ENCODE results near the gene C10orf105. TPM values are rescaled to one million over a fixed set of nuclear protein-coding genes. Genes with fewer than 3 reads are reported as not detected.

Gene C10orf105
- total RNA-seq, 2 experiments from 2014 or later: 0.17 to 0.30 TPM

GRCh38 chr10:71694567-71694968, 25.0 kb downstream of the C10orf105 start:
- H3K4me1 Mint-ChIP-seq: peaks cover 36% of the 10 kb centered on the region
- H3K9me3 Mint-ChIP-seq: peaks cover 3% of the 10 kb centered on the region
- DNase-seq (peak; percentile 57), ATAC-seq (ENCODE audit: low read depth) (peak; percentile 82)
- H3K4me3 Mint-ChIP-seq: peak overlapping the region; percentile 71
- POLR2A ChIA-PET: interaction anchor here (0.6 to 4.9 kb wide), 10 partner anchors 10 to 1089 kb away, joined by 3 to 27 read pairs (median 3); partner anchors contain the start of gene VSIR
- peak overlapping the region; percentile 86 for H3K27ac Mint-ChIP-seq
- no peaks in the 10 kb centered on the region for H3K27me3 Mint-ChIP-seq
- H3K36me3 Mint-ChIP-seq: no peaks in the 10 kb centered on the region

DNA sequence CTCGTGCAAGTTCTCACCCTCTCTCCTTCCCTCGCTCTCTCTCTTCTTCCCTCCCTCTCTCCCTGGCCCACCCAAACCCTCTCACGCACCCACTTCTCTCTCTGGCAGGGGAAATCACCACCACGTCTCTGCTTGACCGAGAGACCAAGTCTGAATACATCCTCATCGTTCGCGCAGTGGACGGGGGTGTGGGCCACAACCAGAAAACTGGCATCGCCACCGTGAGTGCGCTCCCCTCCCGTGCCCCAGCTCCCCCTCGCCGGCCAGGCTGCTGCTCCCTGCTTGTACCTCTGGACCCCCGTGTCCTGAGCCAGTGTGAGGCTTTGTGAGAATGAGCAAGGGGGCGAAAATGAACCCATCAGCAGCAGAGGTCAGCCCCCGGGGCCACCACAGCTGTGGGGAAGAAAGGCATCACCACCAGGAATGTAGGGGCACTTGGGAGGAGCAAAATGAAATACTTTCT, 25.5 kb downstream of the C10orf105 start:
- Mint-ChIP-seq H3K27ac (peak overlapping the region; percentile 86), H3K36me3 (no peaks in the 10 kb centered on the region), H3K4me1 (peaks cover 31% of the 10 kb centered on the region), H3K27me3 (no peaks in the 10 kb centered on the region), H3K4me3 (peak overlapping the region; percentile 71), H3K9me3 (peaks cover 3% of the 10 kb centered on the region)
- ATAC-seq (ENCODE audit: low read depth) (no peak), DNase-seq (no peak)
- POLR2A ChIA-PET: interaction anchor here (0.6 to 4.9 kb wide), 8 partner anchors 10 to 1088 kb away, joined by 3 to 27 read pairs (median 4); partner anchors contain the start of gene VSIR

- H3K27ac Mint-ChIP-seq: peak overlapping the region; percentile 86
- H3K4me3 Mint-ChIP-seq: no peak overlapping the region
Measured at GRCh38 chr10:71693377-71693776, 26.2 kb downstream of the C10orf105 start.

DNA sequence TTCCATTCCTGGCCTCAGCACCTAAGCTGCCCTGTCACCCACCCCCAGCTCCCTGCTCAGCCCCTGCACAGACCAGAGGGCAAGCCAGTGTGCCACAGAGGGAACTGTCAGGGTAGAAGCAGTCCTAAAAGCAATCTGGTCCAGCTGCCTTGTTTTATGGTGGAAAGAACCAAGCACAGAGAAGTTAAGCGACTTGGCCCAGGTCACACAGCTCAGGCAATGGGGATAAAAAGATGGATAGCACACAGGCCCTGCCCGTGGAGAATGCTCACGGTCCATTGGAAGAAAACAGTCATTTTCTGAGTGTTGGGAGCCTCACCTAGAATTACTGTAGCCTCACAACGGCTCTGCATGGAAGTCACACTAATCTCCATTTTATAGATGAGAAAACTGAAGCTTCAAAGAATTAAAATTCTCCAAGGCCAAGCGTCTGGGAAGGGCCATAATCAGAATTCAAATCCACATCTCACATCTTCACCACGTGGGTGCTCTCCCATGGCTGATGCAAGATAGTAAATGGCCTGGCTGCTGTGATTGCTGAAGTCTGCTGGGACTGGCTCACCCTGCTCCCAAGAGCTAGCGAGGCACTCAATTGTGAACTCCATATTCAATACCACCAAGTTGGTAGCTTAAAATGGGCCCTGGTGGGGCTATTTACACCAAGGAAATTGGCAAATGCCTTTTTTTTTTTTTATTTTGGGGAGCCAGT, 26.8 kb downstream of the C10orf105 start:
- Mint-ChIP-seq H3K27ac (no peak overlapping the region), H3K4me3 (no peak overlapping the region)
- POLR2A ChIA-PET: interaction anchor here (0.5 to 1.4 kb wide), 2 partner anchors 22 to 81 kb away, joined by 3 read pairs; no protein-coding TSS in a partner anchor

More at GRCh38 chr10:71693377-71693776, 26.2 kb downstream of the C10orf105 start:
- DNase-seq: no peak
- no peak for ATAC-seq (ENCODE audit: low read depth)
- H3K36me3 Mint-ChIP-seq: no peaks in the 10 kb centered on the region
- H3K4me1 Mint-ChIP-seq: peaks cover 25% of the 10 kb centered on the region
- peaks cover 3% of the 10 kb centered on the region for H3K9me3 Mint-ChIP-seq
- no peaks in the 10 kb centered on the region for H3K27me3 Mint-ChIP-seq
- POLR2A ChIA-PET: interaction anchor here (1.4 to 2.1 kb wide), 3 partner anchors 15 to 81 kb away, joined by 3 to 8 read pairs (median 5); no protein-coding TSS in a partner anchor

DNA sequence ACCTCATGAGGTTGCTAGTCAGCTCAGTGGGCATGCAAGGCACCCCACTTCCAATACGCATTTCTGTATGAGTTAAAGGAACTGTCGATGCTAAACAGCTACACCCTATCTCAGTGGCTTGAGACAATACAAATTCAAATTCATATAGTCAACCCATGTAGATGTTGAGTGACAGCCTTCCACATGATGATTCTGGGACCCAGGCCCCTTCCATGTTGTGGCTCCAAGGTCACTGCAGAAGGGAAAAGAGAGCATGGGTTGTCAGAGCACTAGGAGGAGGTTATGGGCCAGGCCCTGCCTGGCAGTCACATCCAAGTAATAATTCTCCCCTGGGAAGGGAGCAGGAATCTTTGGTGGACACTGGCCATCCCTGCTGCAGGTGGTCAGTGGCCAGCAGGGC, 28.2 kb downstream of the C10orf105 start:
- Mint-ChIP-seq H3K9me3 (peaks cover 7% of the 10 kb centered on the region), H3K4me3 (no peak overlapping the region), H3K36me3 (peaks cover 3% of the 10 kb centered on the region), H3K27ac (no peak overlapping the region), H3K27me3 (no peaks in the 10 kb centered on the region), H3K4me1 (peaks cover 13% of the 10 kb centered on the region)
- POLR2A ChIA-PET: interaction anchor here (0.6 kb wide), 1 partner anchor 120 kb away, joined by 3 read pairs; no protein-coding TSS in a partner anchor
- DNase-seq: no peak
- no peak for ATAC-seq (ENCODE audit: low read depth)

More for the DNA sequence above, 26.8 kb downstream of the C10orf105 start:
- peaks cover 21% of the 10 kb centered on the region for H3K4me1 Mint-ChIP-seq
- DNase-seq (no peak), ATAC-seq (ENCODE audit: low read depth) (no peak)
- peaks cover 7% of the 10 kb centered on the region for H3K9me3 Mint-ChIP-seq
- H3K36me3 Mint-ChIP-seq: peaks cover 3% of the 10 kb centered on the region
- H3K27me3 Mint-ChIP-seq: no peaks in the 10 kb centered on the region

DNA sequence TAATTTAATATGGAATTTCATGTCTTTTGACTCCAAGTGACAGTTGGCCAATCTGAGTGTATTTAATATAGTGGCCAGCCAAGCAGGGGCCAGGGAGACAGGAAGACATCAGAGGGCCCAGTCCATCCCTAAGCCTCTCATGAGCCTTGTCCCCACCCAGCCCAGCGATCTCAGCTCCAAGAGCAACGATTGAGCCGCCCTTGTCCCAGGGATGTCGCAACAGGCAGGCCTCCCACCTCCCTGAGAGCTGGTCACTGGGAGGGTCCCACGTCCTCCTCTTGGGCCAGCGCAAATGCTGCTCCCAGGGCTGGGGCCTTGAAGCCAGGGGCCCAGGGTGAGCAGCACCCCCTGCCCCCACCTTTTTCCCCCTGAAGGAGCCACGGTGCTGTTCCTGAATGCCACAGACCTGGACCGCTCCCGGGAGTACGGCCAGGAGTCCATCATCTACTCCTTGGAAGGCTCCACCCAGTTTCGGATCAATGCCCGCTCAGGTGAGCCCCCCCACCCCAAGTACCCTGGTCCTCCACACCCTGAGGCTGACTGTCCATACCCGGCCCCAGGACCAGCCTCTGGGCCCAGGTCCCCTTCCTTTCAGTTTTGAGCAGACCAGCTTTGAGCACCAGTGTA, 29.4 kb downstream of the C10orf105 start:
- peaks cover 12% of the 10 kb centered on the region for H3K4me1 Mint-ChIP-seq
- POLR2A ChIA-PET: no interaction called here
- no peaks in the 10 kb centered on the region for H3K27me3 Mint-ChIP-seq
- H3K27ac Mint-ChIP-seq: no peak overlapping the region
- ATAC-seq (ENCODE audit: low read depth) (no peak), DNase-seq (no peak)
- peaks cover 7% of the 10 kb centered on the region for H3K9me3 Mint-ChIP-seq
- H3K4me3 Mint-ChIP-seq: no peak overlapping the region
- peaks cover 3% of the 10 kb centered on the region for H3K36me3 Mint-ChIP-seq

- H3K27ac Mint-ChIP-seq: peak overlapping the region; percentile 81
- no peaks in the 10 kb centered on the region for H3K27me3 Mint-ChIP-seq
- H3K4me1 Mint-ChIP-seq: peaks cover 6% of the 10 kb centered on the region
- H3K4me3 Mint-ChIP-seq: no peak overlapping the region
- H3K36me3 Mint-ChIP-seq: peaks cover 3% of the 10 kb centered on the region
- H3K9me3 Mint-ChIP-seq: peaks cover 7% of the 10 kb centered on the region
- POLR2A ChIA-PET: interaction anchor here (0.6 kb wide), 1 partner anchor 58 kb away, joined by 3 read pairs; no protein-coding TSS in a partner anchor
- no peak for ATAC-seq (ENCODE audit: low read depth)
- no peak for DNase-seq
Measured at GRCh38 chr10:71688256-71688655, 31.3 kb downstream of the C10orf105 start.

DNA sequence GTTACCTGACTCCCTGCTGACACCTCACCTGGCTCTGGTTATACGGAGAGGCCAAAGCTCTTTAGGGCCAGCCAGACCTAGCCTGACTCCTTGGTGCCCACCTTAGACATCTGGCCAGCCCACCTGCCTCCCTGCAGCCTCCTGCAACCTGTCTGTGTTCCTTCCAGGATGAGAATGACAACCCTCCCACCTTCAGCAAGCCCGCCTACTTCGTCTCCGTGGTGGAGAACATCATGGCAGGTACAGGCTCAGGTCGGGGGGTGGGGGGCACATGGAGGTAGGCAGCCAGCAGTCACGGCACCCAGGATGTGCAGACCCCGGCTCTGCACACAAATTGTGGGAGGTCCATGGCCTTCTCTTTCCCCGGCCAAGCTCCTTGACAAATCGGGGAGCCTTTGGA, 32.1 kb downstream of the C10orf105 start:
- POLR2A ChIA-PET: no interaction called here
- H3K4me3 Mint-ChIP-seq: no peak overlapping the region
- peaks cover 7% of the 10 kb centered on the region for H3K9me3 Mint-ChIP-seq
- H3K27ac Mint-ChIP-seq: no peak overlapping the region
- peaks cover 3% of the 10 kb centered on the region for H3K36me3 Mint-ChIP-seq
- DNase-seq (no peak), ATAC-seq (ENCODE audit: low read depth) (no peak)
- H3K27me3 Mint-ChIP-seq: no peaks in the 10 kb centered on the region
- H3K4me1 Mint-ChIP-seq: peaks cover 6% of the 10 kb centered on the region

DNA sequence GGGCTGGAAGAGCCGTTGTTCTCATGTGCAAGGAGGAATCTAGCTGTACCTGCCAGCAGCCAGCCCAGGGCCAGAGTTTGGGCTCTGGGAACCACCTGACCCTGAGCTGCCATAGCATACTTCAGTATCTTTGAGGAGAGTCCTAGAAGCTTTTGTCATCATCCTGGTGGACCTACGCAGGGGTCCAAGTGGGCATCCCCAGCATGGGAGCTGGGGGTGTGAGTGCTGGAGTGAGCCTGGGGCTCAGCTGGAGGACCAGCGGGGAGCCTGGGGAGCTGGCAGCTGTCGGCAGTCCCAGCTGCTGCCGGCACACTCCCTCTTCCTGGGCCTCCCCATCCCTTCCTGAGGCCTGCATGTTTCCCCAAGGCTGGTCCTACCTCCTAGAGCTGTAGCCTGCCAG, 32.5 kb downstream of the C10orf105 start:
- no peaks in the 10 kb centered on the region for H3K27me3 Mint-ChIP-seq
- POLR2A ChIA-PET: no interaction called here
- no peak for DNase-seq
- ATAC-seq (ENCODE audit: low read depth): no peak
- H3K27ac Mint-ChIP-seq: no peak overlapping the region
- no peak overlapping the region for H3K4me3 Mint-ChIP-seq
- peaks cover 3% of the 10 kb centered on the region for H3K36me3 Mint-ChIP-seq
- peaks cover 7% of the 10 kb centered on the region for H3K9me3 Mint-ChIP-seq
- peaks cover 6% of the 10 kb centered on the region for H3K4me1 Mint-ChIP-seq

DNA sequence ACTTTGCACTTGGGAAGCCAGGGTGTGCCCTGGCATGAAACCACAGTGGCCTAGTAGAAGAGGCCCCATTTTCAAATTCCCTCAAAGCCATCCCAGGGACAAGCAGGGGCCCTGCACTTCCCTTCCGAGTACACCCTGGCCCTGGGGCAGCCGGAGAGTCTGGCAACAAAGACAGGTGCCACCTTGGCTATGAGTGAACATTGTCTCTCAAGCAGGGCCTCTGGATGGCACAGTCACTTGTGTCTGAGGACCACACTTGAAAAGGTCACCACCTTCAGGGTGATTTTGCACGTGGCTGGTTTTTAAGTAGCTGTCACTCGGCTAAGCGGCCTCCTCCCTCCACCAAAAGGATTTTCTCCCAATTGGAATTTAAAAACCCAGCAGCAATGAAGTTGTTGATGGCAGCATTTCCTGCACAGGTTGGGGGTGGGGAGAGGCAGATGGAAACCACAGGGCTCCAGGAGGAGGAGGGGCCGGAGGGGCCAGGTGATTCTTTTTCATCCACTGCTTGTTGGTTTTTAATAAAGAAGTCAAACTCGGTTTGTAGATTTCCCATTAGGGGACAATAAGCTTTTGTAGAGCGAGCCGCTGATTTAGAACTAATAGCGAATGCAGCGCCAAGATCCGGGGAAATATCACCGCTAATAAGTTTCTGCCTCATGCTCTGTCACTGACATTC, 33.9 kb downstream of the C10orf105 start:
- ATAC-seq (ENCODE audit: low read depth): no peak
- Mint-ChIP-seq H3K4me1 (peaks cover 6% of the 10 kb centered on the region), H3K4me3 (no peak overlapping the region), H3K27ac (no peak overlapping the region), H3K36me3 (peaks cover 3% of the 10 kb centered on the region), H3K27me3 (no peaks in the 10 kb centered on the region), H3K9me3 (peaks cover 5% of the 10 kb centered on the region)
- DNase-seq: no peak
- POLR2A ChIA-PET: no interaction called here

DNA sequence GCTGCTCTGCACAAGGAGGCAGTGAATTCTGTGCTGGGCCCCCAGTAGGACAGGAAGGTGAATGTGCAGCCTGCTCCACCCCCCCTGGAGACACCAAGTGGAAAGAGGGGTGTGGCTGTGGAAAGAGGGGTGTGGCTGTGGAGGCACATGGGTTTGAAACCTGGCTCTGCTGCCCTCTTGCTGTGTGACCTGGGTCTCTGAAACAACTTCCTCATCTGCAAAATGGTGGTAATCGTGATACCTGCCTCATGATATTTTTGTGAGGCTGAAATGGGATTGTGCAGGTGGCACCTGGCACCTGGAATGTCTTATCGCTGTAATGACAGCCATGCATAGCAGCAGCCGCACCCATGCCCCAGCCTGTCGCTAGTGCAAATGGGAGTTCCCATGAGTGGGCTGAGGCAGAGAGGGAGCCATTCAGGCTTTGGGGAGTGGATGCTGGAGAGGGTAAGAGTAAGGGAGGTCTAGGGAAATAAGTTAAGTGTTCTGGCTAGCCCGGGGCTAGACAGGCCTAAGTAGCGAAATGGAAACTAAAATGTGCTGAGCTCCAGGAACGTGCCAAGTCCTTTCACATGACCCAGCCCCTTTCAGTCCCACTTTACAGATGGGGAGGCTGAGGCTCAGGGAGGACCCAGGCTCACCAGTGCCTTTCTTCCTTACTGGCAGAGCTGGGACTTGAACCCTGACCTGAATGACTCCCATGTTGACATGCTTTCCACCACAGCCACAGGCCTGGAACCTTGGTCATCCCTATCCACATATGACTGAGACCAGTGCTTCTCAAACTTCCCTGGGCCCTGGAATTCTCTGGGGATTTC, 35.0 kb downstream of the C10orf105 start:
- H3K27me3 Mint-ChIP-seq: no peaks in the 10 kb centered on the region
- DNase-seq: no peak
- no peak overlapping the region for H3K27ac Mint-ChIP-seq
- peak; percentile 36 for ATAC-seq (ENCODE audit: low read depth)
- POLR2A ChIA-PET: interaction anchor here (0.9 kb wide), 1 partner anchor 10 kb away, joined by 3 read pairs; no protein-coding TSS in a partner anchor
- peaks cover 6% of the 10 kb centered on the region for H3K4me1 Mint-ChIP-seq
- peaks cover 5% of the 10 kb centered on the region for H3K9me3 Mint-ChIP-seq
- peaks cover 3% of the 10 kb centered on the region for H3K36me3 Mint-ChIP-seq
- H3K4me3 Mint-ChIP-seq: no peak overlapping the region

DNA sequence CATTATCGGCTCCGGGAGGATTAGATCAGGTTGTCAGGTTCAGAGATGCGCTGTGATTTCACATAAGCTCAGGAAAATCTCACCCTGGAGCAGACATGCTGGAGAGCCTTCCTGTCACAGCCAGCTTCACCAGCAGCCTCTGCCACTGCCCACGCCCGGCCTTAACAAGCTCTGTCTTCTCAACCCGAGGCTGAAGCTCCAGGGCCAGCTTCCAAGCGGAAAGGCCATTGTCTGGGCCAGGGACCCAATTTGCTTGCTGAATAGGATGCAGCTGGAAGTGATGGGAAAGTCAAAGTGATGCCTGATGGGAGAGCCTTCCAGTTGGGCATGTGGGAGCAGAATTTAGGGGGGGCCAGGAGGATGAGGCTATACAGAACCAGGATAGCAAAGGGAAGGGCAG, 36.3 kb downstream of the C10orf105 start:
- Mint-ChIP-seq H3K27ac (no peak overlapping the region), H3K4me3 (no peak overlapping the region), H3K27me3 (no peaks in the 10 kb centered on the region), H3K9me3 (peaks cover 4% of the 10 kb centered on the region), H3K4me1 (peaks cover 6% of the 10 kb centered on the region), H3K36me3 (peaks cover 3% of the 10 kb centered on the region)
- POLR2A ChIA-PET: no interaction called here
- DNase-seq: no peak
- no peak for ATAC-seq (ENCODE audit: low read depth)
